K562 (cell line): Measurements from ENCODE around the gene FAM83F. TPM values are rescaled to one million over a fixed set of nuclear protein-coding genes. Genes with fewer than 3 reads are reported as not detected.
A peak's percentile ranks its signal among the peaks of the same experiment; 100 is the strongest.

Experiments used
- ARID1B ChIP-seq: fragments of 450-650 bp; IDR thresholded peaks from 2 replicates; pipeline ENCODE4 v1.6.1; 2016; ENCODE audit warnings: antibody characterized with exemption, mild to moderate bottlenecking, inconsistent platforms
- CBX8 ChIP-seq: fragments of 200-600 bp; sonication (generic); IDR thresholded peaks from 2 replicates; pipeline ENCODE4 v1.6.1; 2012; ENCODE audit warnings: borderline replicate concordance, mixed run types, low read depth, mild to moderate bottlenecking, moderate library complexity, mixed read lengths, low read length, control low read depth, inconsistent platforms; ENCODE audit not compliant: poor library complexity, severe bottlenecking; ENCODE audit errors: extremely low read depth
- E2F4 ChIP-seq: sonication (generic); formaldehyde crosslinking; IDR thresholded peaks from 2 replicates; pipeline ENCODE4 v1.8.0; 2022; ENCODE audit warnings: mild to moderate bottlenecking, low read depth, missing genetic modification reagents
- HDGF ChIP-seq: fragments of 450-650 bp; IDR thresholded peaks from 2 replicates; pipeline ENCODE4 v1.6.1; 2016
- L3MBTL2 ChIP-seq: fragments of 450-650 bp; IDR thresholded peaks from 2 replicates; pipeline ENCODE4 v1.6.1; 2016; ENCODE audit warnings: mild to moderate bottlenecking, moderate library complexity
- MEF2D ChIP-seq: conservative IDR thresholded peaks from 2 replicates; pipeline ENCODE4 v1.6.1; 2016; ENCODE audit warnings: low read depth, missing genetic modification characterization, missing compliant biosample characterization
- NR2C1 ChIP-seq, 2 experiments: fragments of 450-650 bp; IDR thresholded peaks; 2 replicates each; pipeline ENCODE4 v1.6.1; 2017; ENCODE audit warnings: mild to moderate bottlenecking in 2 of 2, antibody characterized with exemption in 1 of 2, inconsistent platforms in 1 of 2, missing compliant biosample characterization in 1 of 2, missing genetic modification characterization in 1 of 2
- RNF219 ChIP-seq: fragments of 250-450 bp; sonication (Bioruptor Pico); IDR thresholded peaks from 2 replicates; pipeline ENCODE4 v1.5.0; 2022; ENCODE audit warnings: mild to moderate bottlenecking
- SP1 ChIP-seq: sonication (generic); formaldehyde crosslinking; IDR thresholded peaks from 2 replicates; pipeline ENCODE4 v1.8.1; 2022; ENCODE audit warnings: mild to moderate bottlenecking, missing genetic modification reagents
- SRSF7 ChIP-seq: fragments of 200-400 bp; formaldehyde crosslinking; optimal IDR thresholded peaks from 2 replicates; pipeline ENCODE3; 2017; ENCODE audit warnings: mild to moderate bottlenecking, low read depth, low read length
- TARDBP ChIP-seq: fragments of 450-650 bp; IDR thresholded peaks from 2 replicates; pipeline ENCODE4 v1.6.1; 2016
- ZMIZ1 ChIP-seq, 2 experiments: fragments of 150-350 bp in 1 of 2; IDR thresholded peaks; 2 replicates each; pipeline ENCODE4 v1.6.1; 2012 to 2016; ENCODE audit warnings: low read depth in 2 of 2, low read length in 2 of 2, mild to moderate bottlenecking in 1 of 2, moderate library complexity in 1 of 2
- ZNF511 ChIP-seq: sonication (generic); formaldehyde crosslinking; IDR thresholded peaks from 2 replicates; pipeline ENCODE4 v1.8.0; 2022; ENCODE audit warnings: mild to moderate bottlenecking, missing genetic modification reagents
- ZNF75A ChIP-seq: fragments of 450-650 bp; formaldehyde crosslinking; IDR thresholded peaks from 2 replicates; pipeline ENCODE4 v1.4.0; 2020; ENCODE audit warnings: mild to moderate bottlenecking
- polyA plus RNA-seq, 8 experiments: library from polyadenylated mRNA; depleted of rRNA in 4 of 8; stranded (reverse) in 5 of 8; unstranded in 3 of 8; fragments of >200 nt; fragmentation: Nextera tagmentation in 2 of 8; fragmentation: Illumina TruSeq in 1 of 8; extraction: Ambion mirVana in 2 of 8; extraction: Trizol in 1 of 8; gene quantifications; 2 replicates each; pipeline versions ENCODE4 v1.2.1 to v1.2.3, GENCODE V29; 2011 to 2014; ENCODE audit warnings: inconsistent platforms in 1 of 8, missing spikeins in 1 of 8
- total RNA-seq, 7 experiments: library from RNA; depleted of rRNA in 6 of 7; stranded (reverse); fragments of >200 nt in 6 of 7; fragmentation: Illumina TruSeq in 2 of 7; extraction: Trizol in 2 of 7; gene quantifications; 2 replicates each; pipeline versions ENCODE4 v1.2.1 to v1.2.3, GENCODE V29; 2011 to 2021; ENCODE audit warnings: low replicate concordance in 1 of 7
- TF ChIP-seq, protein P1 (sequence below): fragments of 450-650 bp; formaldehyde crosslinking; IDR thresholded peaks from 2 replicates; pipeline ENCODE4 v1.4.0; 2022; ENCODE audit warnings: mild to moderate bottlenecking, moderate library complexity
- TF ChIP-seq, protein P2 (sequence below): fragments of 250-450 bp; sonication (Bioruptor Pico); IDR thresholded peaks from 2 replicates; pipeline ENCODE4 v1.9.0; 2021; ENCODE audit warnings: mild to moderate bottlenecking
- TF ChIP-seq, protein P3 (sequence below): fragments of 450-650 bp; IDR thresholded peaks from one replicate; pipeline ENCODE4 v1.6.1; 2018; ENCODE audit warnings: mild to moderate bottlenecking, moderate library complexity; ENCODE audit not compliant: partially characterized antibody

FAM83F gene
- total and polyA plus RNA-seq, 9 of the 15 experiments (the other 6 are each of a cell fraction or from before 2014, with no cell fraction given), result under 0.01 to 0.13 (median 0.04) TPM; not detected in 1

GRCh38 chr22:39967103-39967829, 27.5 kb upstream of the FAM83F start (continued):
- no peak for TF ChIP-seq SP1
- no peak for TF ChIP-seq ZNF511
- TF ChIP-seq CBX8, result no peak
- TF ChIP-seq ARID1B, result peak; percentile 81
- TF ChIP-seq, protein P1, sequence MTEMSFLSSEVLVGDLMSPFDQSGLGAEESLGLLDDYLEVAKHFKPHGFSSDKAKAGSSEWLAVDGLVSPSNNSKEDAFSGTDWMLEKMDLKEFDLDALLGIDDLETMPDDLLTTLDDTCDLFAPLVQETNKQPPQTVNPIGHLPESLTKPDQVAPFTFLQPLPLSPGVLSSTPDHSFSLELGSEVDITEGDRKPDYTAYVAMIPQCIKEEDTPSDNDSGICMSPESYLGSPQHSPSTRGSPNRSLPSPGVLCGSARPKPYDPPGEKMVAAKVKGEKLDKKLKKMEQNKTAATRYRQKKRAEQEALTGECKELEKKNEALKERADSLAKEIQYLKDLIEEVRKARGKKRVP, result peak; percentile 43; the same call in 1 of the 2 replicates
- TF ChIP-seq ZMIZ1 (IDR thresholded peaks at IDR 0.05; ENCODE audit: low read depth in 2 of 2, low read length in 2 of 2), result no peak
- TF ChIP-seq RNF219 (CRISPR knock-in tag), result no peak
- no peak for TF ChIP-seq ZNF75A
- TF ChIP-seq, protein P2, sequence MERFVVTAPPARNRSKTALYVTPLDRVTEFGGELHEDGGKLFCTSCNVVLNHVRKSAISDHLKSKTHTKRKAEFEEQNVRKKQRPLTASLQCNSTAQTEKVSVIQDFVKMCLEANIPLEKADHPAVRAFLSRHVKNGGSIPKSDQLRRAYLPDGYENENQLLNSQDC (CRISPR knock-in tag), result no peak
- no peak for TF ChIP-seq MEF2D
- TF ChIP-seq, protein P3, sequence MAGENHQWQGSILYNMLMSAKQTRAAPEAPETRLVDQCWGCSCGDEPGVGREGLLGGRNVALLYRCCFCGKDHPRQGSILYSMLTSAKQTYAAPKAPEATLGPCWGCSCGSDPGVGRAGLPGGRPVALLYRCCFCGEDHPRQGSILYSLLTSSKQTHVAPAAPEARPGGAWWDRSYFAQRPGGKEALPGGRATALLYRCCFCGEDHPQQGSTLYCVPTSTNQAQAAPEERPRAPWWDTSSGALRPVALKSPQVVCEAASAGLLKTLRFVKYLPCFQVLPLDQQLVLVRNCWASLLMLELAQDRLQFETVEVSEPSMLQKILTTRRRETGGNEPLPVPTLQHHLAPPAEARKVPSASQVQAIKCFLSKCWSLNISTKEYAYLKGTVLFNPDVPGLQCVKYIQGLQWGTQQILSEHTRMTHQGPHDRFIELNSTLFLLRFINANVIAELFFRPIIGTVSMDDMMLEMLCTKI, result no peak
- TF ChIP-seq HDGF, result no peak
- no peak for TF ChIP-seq TARDBP
- no peak for TF ChIP-seq SRSF7
- no peak for TF ChIP-seq NR2C1 (IDR thresholded peaks at IDR 0.05)
- TF ChIP-seq NR2C1 (tag; IDR thresholded peaks at IDR 0.05), result no peak
- no peak for TF ChIP-seq E2F4 (CRISPR knock-in tag)
- TF ChIP-seq L3MBTL2, result no peak
